Pancreas (tissue), 10 donors: ENCODE results near the gene EFNA2. TPM values are rescaled to one million over a fixed set of nuclear protein-coding genes. Genes with fewer than 3 reads are reported as not detected.

Source experiments
- ATAC-seq, 4 donors: fragments of 200-7000 bp; cut with Tn5 transposase; one replicate each; pipeline versions ENCODE4 v1.8.0 to v1.9.1; 2020; ENCODE audit warnings: mild to moderate bottlenecking in 4 of 4, moderate library complexity in 4 of 4
- DNase-seq, 6 donors: peaks; one replicate each; pipeline ENCODE4 v3.0.0-alpha.2; 2020
- FAIRE-seq: peaks from 2 replicates; lab custom pipeline; 2012; peaks lifted over from hg19 to GRCh38; lab: Jason Lieb, UNC
- H3K27ac ChIP-seq, 4 donors: fragments of 200-600 bp; sonication (generic); 1 replicate in 3 of 4; 2 replicates in 1 of 4; pipeline versions ENCODE4 v1.5.0 to v1.8.0; 2020
- H3K27me3 ChIP-seq, 4 donors: fragments of 200-600 bp; one replicate each; pipeline ENCODE4 v1.8.0; 2021
- H3K36me3 ChIP-seq, 3 donors: fragments of 200-600 bp; sonication (generic) in 1 of 3; one replicate each; pipeline versions ENCODE4 v1.5.0 to v1.8.0; 2020 to 2021
- H3K4me1 ChIP-seq, 3 donors: fragments of 200-600 bp; one replicate each; pipeline ENCODE4 v1.8.0; 2021
- H3K4me3 ChIP-seq, 4 donors: fragments of 200-600 bp; sonication (generic) in 2 of 4; one replicate each; pipeline versions ENCODE4 v1.5.0 to v1.8.0; 2020 to 2021
- H3K9me3 ChIP-seq, 4 donors: fragments of 200-600 bp; one replicate each; pipeline ENCODE4 v1.8.0; 2021
- WGBS, 2 donors: extraction: QIAGEN DNeasy Blood & Tissue Kit; methylation state at CpG; one replicate each; pipeline ENCODE4 v1.1.7; 2013; 5-methylcytosine and 5-hydroxymethylcytosine counted together
- intact Hi-C, 3 donors: fragments of 100-400 bp; cut with DNase I; formaldehyde crosslinking; loops; one replicate each; pipeline versions ENCODE4 v1.11.1 to v1.14.2; 2022
- polyA plus RNA-seq, 2 donors: library from polyadenylated mRNA; stranded (reverse); fragments of 200-250 nt; gene quantifications; one replicate each; pipeline ENCODE4 v1.2.3, GENCODE V29; 2013
- total RNA-seq, 6 donors: library from RNA; stranded (reverse); fragmentation: NEBNext Ultra II Directional in 4 of 6; extraction: Animal tissue kit (Norgen Biotek cat#: 25700) in 4 of 6; gene quantifications; one replicate each; pipeline versions ENCODE4 v1.2.1 to v1.2.4, GENCODE V29; 2021 to 2023
- TF ChIP-seq, protein P1 (sequence below), 4 donors: fragments of 200-600 bp; sonication (generic) in 3 of 4; IDR thresholded peaks; one replicate each; pipeline versions ENCODE4 v1.5.0 to v1.8.0; 2021; ENCODE audit warnings: antibody characterized with exemption in 4 of 4
- donor health status: healthy with polysubstance abuse.
- donor health status: DM: no; HTN: no; CAD: no; lungs with moderate emphysema.
- donor health status: DM: no; HTN: no; CAD: no.
- donor health status: control.
- donor health status: control.
- donor health status: Bipolar disorder and iron deficiency.
- donor health status: DM: yes; HTN: yes; CAD: no.
- donor health status: DM: no; HTN: no; CAD: no.
- donor health status: DM: no; HTN: no; CAD: no.
- donor health status: DM: yes; HTN: yes; CAD: no.

The EFNA2 gene
- total and polyA plus RNA-seq, 8 donors = 0.22 to 0.94 TPM; not detected in 6

DNA sequence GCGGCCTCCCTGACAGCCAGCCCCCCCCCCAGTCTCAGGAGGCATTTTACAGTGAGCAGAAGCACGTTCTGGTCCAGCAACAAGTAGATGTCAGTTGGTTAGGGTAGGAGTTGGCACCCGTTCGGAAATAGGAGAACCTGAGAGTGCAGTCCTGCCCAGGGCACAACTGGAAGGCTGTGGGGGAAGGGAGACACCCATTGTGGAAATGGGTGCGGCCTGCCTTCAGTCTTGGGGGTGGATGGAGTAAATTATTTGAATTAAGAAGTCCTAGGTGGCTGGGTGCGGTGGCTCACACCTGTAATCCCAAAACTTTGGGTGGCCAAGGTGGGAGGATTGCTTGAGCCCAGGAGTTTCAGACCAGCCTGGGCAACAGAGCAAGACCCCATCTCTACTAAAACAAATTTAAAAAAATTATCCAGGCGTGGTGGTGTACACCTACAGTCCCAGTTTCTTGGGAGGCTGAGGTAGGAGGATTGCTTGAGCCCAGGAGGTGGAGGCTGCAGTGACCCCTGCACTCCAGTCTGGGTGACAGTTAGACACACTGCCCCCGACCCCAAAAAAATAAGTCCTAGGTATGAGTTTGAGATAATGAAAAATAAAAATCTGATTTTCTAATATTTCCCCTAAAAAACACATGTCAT, 15.3 kb upstream of the EFNA2 start:
- TF ChIP-seq, protein P1, sequence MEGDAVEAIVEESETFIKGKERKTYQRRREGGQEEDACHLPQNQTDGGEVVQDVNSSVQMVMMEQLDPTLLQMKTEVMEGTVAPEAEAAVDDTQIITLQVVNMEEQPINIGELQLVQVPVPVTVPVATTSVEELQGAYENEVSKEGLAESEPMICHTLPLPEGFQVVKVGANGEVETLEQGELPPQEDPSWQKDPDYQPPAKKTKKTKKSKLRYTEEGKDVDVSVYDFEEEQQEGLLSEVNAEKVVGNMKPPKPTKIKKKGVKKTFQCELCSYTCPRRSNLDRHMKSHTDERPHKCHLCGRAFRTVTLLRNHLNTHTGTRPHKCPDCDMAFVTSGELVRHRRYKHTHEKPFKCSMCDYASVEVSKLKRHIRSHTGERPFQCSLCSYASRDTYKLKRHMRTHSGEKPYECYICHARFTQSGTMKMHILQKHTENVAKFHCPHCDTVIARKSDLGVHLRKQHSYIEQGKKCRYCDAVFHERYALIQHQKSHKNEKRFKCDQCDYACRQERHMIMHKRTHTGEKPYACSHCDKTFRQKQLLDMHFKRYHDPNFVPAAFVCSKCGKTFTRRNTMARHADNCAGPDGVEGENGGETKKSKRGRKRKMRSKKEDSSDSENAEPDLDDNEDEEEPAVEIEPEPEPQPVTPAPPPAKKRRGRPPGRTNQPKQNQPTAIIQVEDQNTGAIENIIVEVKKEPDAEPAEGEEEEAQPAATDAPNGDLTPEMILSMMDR (IDR thresholded peaks at IDR 0.05) = no peak
- no peaks in the 10 kb centered on the region for H3K9me3 ChIP-seq
- ATAC-seq = no peak
- 6 to 7% methylated on average over 8 of the region's 8 CpGs for WGBS, 2 donors
- intact Hi-C loops = no loop called here
- H3K27me3 ChIP-seq = no peaks in the 10 kb centered on the region
- DNase-seq = peak in 1 of 6 donors; percentile 62
- FAIRE-seq = no peak
- peak overlapping the region; percentile 37 to 94 (median 70) for H3K4me3 ChIP-seq
- H3K4me1 ChIP-seq = peaks cover 49 to 67% (median 60%) of the 10 kb centered on the region in 3 donors
- peak overlapping the region; percentile 87 to 100 (median 97) for H3K27ac ChIP-seq
- H3K36me3 ChIP-seq = peaks cover 5 to 40% (median 34%) of the 10 kb centered on the region in 3 donors

DNA sequence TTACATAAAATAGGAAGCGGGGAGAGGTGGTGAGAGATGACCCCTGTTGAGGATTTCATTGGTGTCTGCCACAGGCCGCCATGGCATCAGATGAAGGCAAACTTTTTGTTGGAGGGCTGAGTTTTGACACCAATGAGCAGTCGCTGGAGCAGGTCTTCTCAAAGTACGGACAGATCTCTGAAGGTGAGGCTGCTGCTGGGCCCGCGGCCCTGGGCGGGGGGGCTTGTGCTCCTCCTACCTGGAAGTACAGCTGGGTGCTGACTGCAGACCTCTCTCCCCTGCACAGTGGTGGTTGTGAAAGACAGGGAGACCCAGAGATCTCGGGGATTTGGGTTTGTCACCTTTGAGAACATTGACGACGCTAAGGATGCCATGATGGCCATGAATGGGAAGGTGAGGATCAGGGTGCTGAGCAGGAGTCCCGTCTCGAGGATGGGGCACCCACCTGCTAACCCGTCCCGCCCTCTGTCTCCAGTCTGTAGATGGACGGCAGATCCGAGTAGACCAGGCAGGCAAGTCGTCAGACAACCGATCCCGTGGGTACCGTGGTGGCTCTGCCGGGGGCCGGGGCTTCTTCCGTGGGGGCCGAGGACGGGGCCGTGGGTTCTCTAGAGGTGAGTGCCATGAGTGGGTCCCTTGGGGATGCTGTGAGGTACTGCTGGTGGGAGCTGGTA, 14.7 kb upstream of the EFNA2 start:
- peaks cover 5 to 40% (median 34%) of the 10 kb centered on the region in 3 donors for H3K36me3 ChIP-seq
- ATAC-seq = no peak
- peak in 4 of 6 donors; percentile 47 to 56 (median 49) for DNase-seq
- FAIRE-seq = no peak
- 13 to 21% methylated on average over 22 to 26 of the region's 26 CpGs for WGBS, 2 donors
- peak overlapping the region; percentile 37 to 94 (median 70) for H3K4me3 ChIP-seq
- H3K9me3 ChIP-seq = no peaks in the 10 kb centered on the region
- H3K27ac ChIP-seq = peak overlapping the region in 1 of 4 donors; percentile 96
- H3K4me1 ChIP-seq = peaks cover 43 to 61% (median 54%) of the 10 kb centered on the region in 3 donors
- intact Hi-C loops = no loop called here
- no peaks in the 10 kb centered on the region for H3K27me3 ChIP-seq
- TF ChIP-seq, protein P1 (IDR thresholded peaks at IDR 0.05) = no peak

GRCh38 chr19:1271528-1272422, 13.9 kb upstream of the EFNA2 start:
- peak in 4 of 6 donors; percentile 40 to 60 (median 46) for DNase-seq
- Histone ChIP-seq H3K36me3 (peaks cover 5 to 40% (median 34%) of the 10 kb centered on the region in 3 donors), H3K4me1 (peaks cover 46 to 58% (median 50%) of the 10 kb centered on the region in 3 donors), H3K4me3 (peak overlapping the region in 3 of 4 donors; percentile 70 to 94 (median 70)), H3K9me3 (no peaks in the 10 kb centered on the region), H3K27ac (no peak overlapping the region), H3K27me3 (no peaks in the 10 kb centered on the region)
- TF ChIP-seq, protein P1 (IDR thresholded peaks at IDR 0.05) = no peak
- intact Hi-C loops = no loop called here
- ATAC-seq = no peak
- FAIRE-seq = no peak
- WGBS, 2 donors = 48 to 63% methylated on average over 35 to 37 of the region's 37 CpGs

DNA sequence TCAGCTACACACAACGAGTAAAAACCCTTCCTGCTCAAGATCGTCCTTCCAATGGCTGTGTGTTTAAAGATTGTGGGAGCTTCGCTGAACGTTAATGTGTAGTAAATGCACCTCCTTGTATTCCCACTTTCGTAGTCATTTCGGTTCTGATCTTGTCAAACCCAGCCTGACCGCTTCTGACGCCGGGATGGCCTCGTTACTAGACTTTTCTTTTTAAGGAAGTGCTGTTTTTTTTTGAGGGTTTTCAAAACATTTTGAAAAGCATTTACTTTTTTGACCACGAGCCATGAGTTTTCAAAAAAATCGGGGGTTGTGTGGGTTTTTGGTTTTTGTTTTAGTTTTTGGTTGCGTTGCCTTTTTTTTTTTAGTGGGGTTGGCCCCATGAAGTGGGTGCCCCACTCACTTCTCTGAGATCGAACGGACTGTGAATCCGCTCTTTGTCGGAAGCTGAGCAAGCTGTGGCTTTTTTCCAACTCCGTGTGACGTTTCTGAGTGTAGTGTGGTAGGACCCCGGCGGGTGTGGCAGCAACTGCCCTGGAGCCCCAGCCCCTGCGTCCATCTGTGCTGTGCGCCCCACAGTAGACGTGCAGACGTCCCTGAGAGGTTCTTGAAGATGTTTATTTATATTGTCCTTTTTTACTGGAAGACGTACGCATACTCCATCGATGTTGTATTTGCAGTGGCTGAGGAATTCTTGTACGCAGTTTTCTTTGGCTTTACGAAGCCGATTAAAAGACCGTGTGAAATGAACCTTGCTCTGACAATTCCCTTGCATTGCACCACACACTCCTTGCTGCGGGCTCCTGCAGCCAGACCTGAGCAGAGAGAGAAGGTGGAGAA, 13.0 kb upstream of the EFNA2 start:
- DNase-seq (peak in 1 of 6 donors; percentile 41), ATAC-seq (no peak), FAIRE-seq (no peak)
- 74 to 76% methylated on average over 33 of the region's 33 CpGs for WGBS, 2 donors
- no peaks in the 10 kb centered on the region for H3K9me3 ChIP-seq
- no peak overlapping the region for H3K27ac ChIP-seq
- intact Hi-C loops = no loop called here
- no peaks in the 10 kb centered on the region for H3K27me3 ChIP-seq
- H3K36me3 ChIP-seq = peaks cover 5 to 40% (median 34%) of the 10 kb centered on the region in 3 donors
- H3K4me3 ChIP-seq = peak overlapping the region in 2 of 4 donors; percentile 70
- H3K4me1 ChIP-seq = peaks cover 44 to 51% (median 45%) of the 10 kb centered on the region in 3 donors
- TF ChIP-seq, protein P1 (IDR thresholded peaks at IDR 0.05) = no peak
